Neuronal stem cell (in vitro differentiated cells): ENCODE measurements around the gene PRKN.
A peak's percentile ranks its signal among the peaks of the same experiment; 100 is the strongest.

Experiments
- DNase-seq: peaks from one replicate; pipeline ENCODE4 v3.0.0-alpha.2; 2013; ENCODE audit warnings: low spot score
- H2AFZ ChIP-seq: one replicate; pipeline ENCODE4 v1.6.1; 2013; ENCODE audit warnings: mild to moderate bottlenecking, low read length, inconsistent platforms
- H2AK5ac ChIP-seq: 2 replicates; pipeline ENCODE4 v1.6.1; 2013; ENCODE audit warnings: low read depth, mild to moderate bottlenecking, inconsistent platforms, low read length, moderate library complexity, mixed read lengths
- H2BK120ac ChIP-seq: 2 replicates; pipeline ENCODE4 v1.6.1; 2013; ENCODE audit warnings: low read depth, mild to moderate bottlenecking, inconsistent platforms, low read length, moderate library complexity, mixed read lengths
- H2BK12ac ChIP-seq: one replicate; pipeline ENCODE4 v1.6.1; 2013; ENCODE audit warnings: low read length, inconsistent platforms
- H2BK15ac ChIP-seq: 2 replicates; pipeline ENCODE4 v1.6.1; 2013; ENCODE audit warnings: mild to moderate bottlenecking, low read length, inconsistent platforms, mixed read lengths
- H2BK5ac ChIP-seq: one replicate; pipeline ENCODE4 v1.6.1; 2013; ENCODE audit warnings: inconsistent platforms, mild to moderate bottlenecking, low read length, moderate library complexity
- H3K14ac ChIP-seq: one replicate; pipeline ENCODE4 v1.6.1; 2013; ENCODE audit warnings: low read length, inconsistent platforms
- H3K18ac ChIP-seq: 2 replicates; pipeline ENCODE4 v1.6.1; 2013; ENCODE audit warnings: low read length, inconsistent platforms
- H3K23ac ChIP-seq: 2 replicates; pipeline ENCODE4 v1.6.1; 2013; ENCODE audit warnings: low read depth, mild to moderate bottlenecking, mixed read lengths, low read length, inconsistent platforms; ENCODE audit not compliant: poor library complexity
- H3K27ac ChIP-seq: replicated peaks from 3 replicates; pipeline ENCODE4 v1.5.1; 2013; ENCODE audit warnings: low read length, inconsistent platforms
- H3K27me3 ChIP-seq, 3 experiments: 2 replicates each; pipeline ENCODE4 v1.6.1; 2013; ENCODE audit warnings: low read length in 3 of 3, mild to moderate bottlenecking in 2 of 3, inconsistent platforms in 1 of 3, low read depth in 1 of 3, mixed read lengths in 1 of 3, moderate library complexity in 1 of 3; ENCODE audit not compliant: control insufficient read depth in 3 of 3, insufficient read depth in 3 of 3
- H3K36me3 ChIP-seq, 2 donors: replicated peaks in 1 of 2; 2 replicates each; pipeline ENCODE4 v1.6.1; 2013; ENCODE audit warnings: low read length in 2 of 2; ENCODE audit not compliant: control insufficient read depth in 2 of 2, insufficient read depth in 2 of 2
- H3K4ac ChIP-seq: 2 replicates; pipeline ENCODE4 v1.6.1; 2013; ENCODE audit warnings: inconsistent platforms, mild to moderate bottlenecking, low read length, moderate library complexity
- H3K4me1 ChIP-seq, 2 donors: 1 replicate in 1 of 2; 2 replicates in 1 of 2; pipeline ENCODE4 v1.6.1; 2013; ENCODE audit warnings: low read length in 2 of 2, low read depth in 1 of 2; ENCODE audit not compliant: control insufficient read depth in 2 of 2, insufficient read depth in 1 of 2
- H3K4me2 ChIP-seq: one replicate; pipeline ENCODE4 v1.6.1; 2013; ENCODE audit warnings: mild to moderate bottlenecking, low read length, inconsistent platforms; ENCODE audit not compliant: insufficient read depth, poor library complexity, severe bottlenecking
- H3K4me3 ChIP-seq, 2 donors: 2 replicates each; pipeline ENCODE4 v1.5.1; 2013; ENCODE audit warnings: low read length in 2 of 2, mild to moderate bottlenecking in 2 of 2, inconsistent platforms in 1 of 2, moderate library complexity in 1 of 2
- H3K79me1 ChIP-seq: one replicate; pipeline ENCODE4 v1.6.1; 2013; ENCODE audit warnings: low read depth, mild to moderate bottlenecking, inconsistent platforms, low read length, moderate library complexity
- H3K9ac ChIP-seq: one replicate; pipeline ENCODE4 v1.6.1; 2013; ENCODE audit warnings: mild to moderate bottlenecking, low read depth, low read length, inconsistent platforms; ENCODE audit not compliant: poor library complexity
- H3K9me3 ChIP-seq, 2 donors: replicated peaks in 1 of 2; 2 replicates each; pipeline versions ENCODE3 to v1.6.1; 2013; ENCODE audit warnings: low read length in 2 of 2, mild to moderate bottlenecking in 2 of 2, inconsistent platforms in 1 of 2, low read depth in 1 of 2, mixed read lengths in 1 of 2, moderate library complexity in 1 of 2; ENCODE audit not compliant: control insufficient read depth in 2 of 2, insufficient read depth in 1 of 2
- H4K8ac ChIP-seq: one replicate; pipeline ENCODE4 v1.6.1; 2013; ENCODE audit warnings: low read depth, mild to moderate bottlenecking, inconsistent platforms, low read length, moderate library complexity
- H4K91ac ChIP-seq: one replicate; pipeline ENCODE4 v1.6.1; 2013; ENCODE audit warnings: low read length, low read depth, mild to moderate bottlenecking, inconsistent platforms; ENCODE audit not compliant: poor library complexity
- WGBS, 2 donors: extraction: QIAGEN DNeasy Blood & Tissue Kit; methylation state at CpG; one replicate each; pipeline ENCODE4 v1.1.7; 2013; ENCODE audit warnings: missing lambda C conversion rate in 2 of 2, mixed read lengths in 1 of 2; ENCODE audit not compliant: insufficient read length in 2 of 2, insufficient replicate concordance in 1 of 2; ENCODE audit errors: extremely low coverage in 2 of 2; 5-methylcytosine and 5-hydroxymethylcytosine counted together

PRKN gene

DNA sequence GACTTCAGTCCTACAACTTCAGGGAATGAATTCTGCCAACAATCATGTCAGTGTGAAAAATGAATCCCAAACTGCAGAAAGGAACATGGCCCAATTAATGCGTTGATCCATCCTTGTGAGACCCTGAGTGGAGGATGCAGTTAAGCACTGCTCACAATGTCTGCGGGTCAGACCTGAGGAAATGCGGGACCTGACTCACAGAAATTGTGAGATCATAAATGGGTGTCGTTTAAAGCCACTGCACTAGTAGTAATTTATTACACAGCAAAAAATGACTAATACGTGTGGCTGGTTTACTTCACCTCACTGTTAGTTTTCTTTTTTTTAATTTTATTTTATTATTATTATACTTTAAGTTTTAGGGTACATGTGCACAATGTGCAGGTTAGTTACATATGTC, 505.0 kb downstream of the PRKN start:
- Histone ChIP-seq H3K4me3 (no peak overlapping the region), H2AFZ (no peak overlapping the region), H3K9ac (no peak overlapping the region), H2BK5ac (no peak overlapping the region), H2BK120ac (no peak overlapping the region), H3K4me1 (peaks cover 0 to 5% of the 10 kb centered on the region in 2 donors), H3K14ac (no peak overlapping the region), H3K4me2 (no peak overlapping the region), H3K27ac (no peak overlapping the region), H3K9me3 (peaks cover 1 to 7% of the 10 kb centered on the region in 2 donors), H2BK12ac (no peak overlapping the region), H3K4ac (no peak overlapping the region), H2BK15ac (no peak overlapping the region), H3K27me3 (no peaks in the 10 kb centered on the region), H3K79me1 (no peaks in the 10 kb centered on the region), H3K23ac (no peak overlapping the region), H4K91ac (no peak overlapping the region), H4K8ac (no peak overlapping the region), H2AK5ac (no peak overlapping the region), H3K18ac (no peak overlapping the region), H3K36me3 (peaks cover 0 to 2% of the 10 kb centered on the region in 2 donors)
- DNase-seq: no peak
- no CpG with 5 or more reads among the region's 5 CpGs for WGBS, 2 donors

DNA sequence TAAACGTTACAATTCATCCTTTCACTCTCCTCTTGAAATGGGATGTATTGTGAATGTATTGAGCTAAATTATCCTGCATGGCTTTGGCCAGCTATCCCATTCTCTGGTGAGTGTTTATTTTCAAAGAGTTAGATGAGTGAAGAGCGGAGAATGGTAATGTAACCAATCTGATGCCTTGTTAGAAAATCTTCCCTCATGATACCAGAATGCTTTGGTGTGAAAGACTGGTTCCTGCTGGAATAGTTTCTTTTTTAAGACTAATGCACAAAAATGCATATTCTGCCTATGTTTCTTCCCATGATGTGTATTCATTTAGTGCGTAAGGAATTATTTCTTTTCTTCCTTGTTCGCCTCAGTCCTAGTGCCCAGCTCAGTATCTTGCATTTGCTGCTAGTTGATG, 506.7 kb downstream of the PRKN start:
- no peak for DNase-seq
- no peak overlapping the region for H3K14ac ChIP-seq
- no peak overlapping the region for H3K4me2 ChIP-seq
- no peak overlapping the region for H2AFZ ChIP-seq
- no peak overlapping the region for H2BK12ac ChIP-seq
- WGBS, 2 donors: no CpG with 5 or more reads among the region's 4 CpGs
- no peak overlapping the region for H2BK120ac ChIP-seq
- H2BK15ac ChIP-seq: no peak overlapping the region
- H3K4me1 ChIP-seq: peaks cover 0 to 2% of the 10 kb centered on the region in 2 donors
- H3K9me3 ChIP-seq: peaks cover 1 to 7% of the 10 kb centered on the region in 2 donors
- H3K23ac ChIP-seq: no peak overlapping the region
- peaks cover 0 to 2% of the 10 kb centered on the region in 2 donors for H3K36me3 ChIP-seq
- no peak overlapping the region for H2AK5ac ChIP-seq
- no peak overlapping the region for H3K9ac ChIP-seq
- no peak overlapping the region for H4K8ac ChIP-seq
- no peaks in the 10 kb centered on the region for H3K79me1 ChIP-seq
- H4K91ac ChIP-seq: no peak overlapping the region
- no peak overlapping the region for H3K4ac ChIP-seq
- no peaks in the 10 kb centered on the region for H3K27me3 ChIP-seq
- no peak overlapping the region for H3K4me3 ChIP-seq
- no peak overlapping the region for H3K18ac ChIP-seq
- H2BK5ac ChIP-seq: no peak overlapping the region
- no peak overlapping the region for H3K27ac ChIP-seq

GRCh38 chr6:162219266-162219665, 508.3 kb downstream of the PRKN start:
- H2BK12ac ChIP-seq: no peak overlapping the region

DNA sequence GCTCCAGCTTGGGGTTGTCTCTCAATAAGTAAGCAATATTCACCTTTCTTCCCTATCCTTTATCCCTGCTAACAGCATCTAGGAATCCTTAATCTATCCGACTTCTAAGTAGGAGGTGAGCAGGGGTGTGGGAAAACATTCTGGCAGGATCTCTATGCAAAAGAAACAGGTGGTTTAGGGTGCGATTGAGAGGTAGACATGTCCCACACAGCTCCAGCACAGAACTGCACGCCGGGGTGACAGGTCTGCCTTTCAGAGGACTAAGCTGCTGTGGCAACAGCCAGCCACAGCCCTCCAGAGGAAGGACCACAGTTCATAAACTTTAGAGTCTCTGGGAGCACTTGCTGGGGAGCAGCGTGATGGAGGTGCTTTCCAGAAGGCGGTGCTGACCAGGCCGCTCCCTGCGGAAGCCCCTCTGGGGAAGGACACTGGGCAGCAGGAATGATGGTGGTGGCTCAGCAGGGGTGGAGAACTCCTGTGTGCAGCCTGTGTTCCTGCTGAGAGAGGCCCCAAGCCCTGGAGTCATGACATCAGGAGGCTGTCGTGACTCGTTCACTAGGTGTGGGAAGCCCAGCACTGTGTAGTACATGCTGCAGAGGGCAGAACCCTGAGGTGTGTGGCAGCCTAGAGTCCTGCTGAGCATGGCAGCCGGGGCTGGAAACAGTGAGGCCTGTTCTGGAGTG, 509.6 kb downstream of the PRKN start:
- H3K9ac ChIP-seq: peak overlapping the region; percentile 24
- no peak overlapping the region for H3K23ac ChIP-seq
- H4K8ac ChIP-seq: no peak overlapping the region
- peak overlapping the region; percentile 7 for H3K18ac ChIP-seq
- no peak overlapping the region for H2BK5ac ChIP-seq
- no peak overlapping the region for H2BK120ac ChIP-seq
- no peaks in the 10 kb centered on the region for H3K79me1 ChIP-seq
- no peak overlapping the region for H2AK5ac ChIP-seq
- no peaks in the 10 kb centered on the region for H3K27me3 ChIP-seq
- H4K91ac ChIP-seq: no peak overlapping the region
- peaks cover 0 to 2% of the 10 kb centered on the region in 2 donors for H3K9me3 ChIP-seq
- no peak overlapping the region for H3K14ac ChIP-seq
- H2BK15ac ChIP-seq: no peak overlapping the region
- peaks cover 0 to 2% of the 10 kb centered on the region in 2 donors for H3K4me1 ChIP-seq
- no peaks in the 10 kb centered on the region for H3K36me3 ChIP-seq
- no CpG with 5 or more reads among the region's 11 CpGs for WGBS, 2 donors
- H2AFZ ChIP-seq: no peak overlapping the region
- no peak for DNase-seq
- no peak overlapping the region for H3K27ac ChIP-seq
- H3K4me3 ChIP-seq: no peak overlapping the region
- H2BK12ac ChIP-seq: no peak overlapping the region
- H3K4me2 ChIP-seq: no peak overlapping the region
- H3K4ac ChIP-seq: no peak overlapping the region

More at GRCh38 chr6:162219266-162219665, 508.3 kb downstream of the PRKN start:
- Histone ChIP-seq H3K18ac (no peak overlapping the region), H3K36me3 (peaks cover 0 to under 1% of the 10 kb centered on the region in 2 donors), H3K14ac (no peak overlapping the region), H4K8ac (no peak overlapping the region), H2BK120ac (no peak overlapping the region), H3K27me3 (no peaks in the 10 kb centered on the region), H2AK5ac (no peak overlapping the region), H3K4me1 (peaks cover 0 to 2% of the 10 kb centered on the region in 2 donors), H3K27ac (no peak overlapping the region), H3K9ac (no peak overlapping the region), H2BK5ac (no peak overlapping the region), H2AFZ (no peak overlapping the region), H3K23ac (no peak overlapping the region), H3K4ac (no peak overlapping the region), H3K4me2 (no peak overlapping the region), H3K4me3 (no peak overlapping the region), H2BK15ac (no peak overlapping the region), H3K79me1 (no peaks in the 10 kb centered on the region), H3K9me3 (peaks cover under 1 to 2% of the 10 kb centered on the region in 2 donors), H4K91ac (no peak overlapping the region)
- DNase-seq: no peak
- WGBS, 2 donors: no CpG with 5 or more reads among the region's 4 CpGs
